Measurements from ENCODE around the gene ZNF212.

The ZNF212 gene

DNA sequence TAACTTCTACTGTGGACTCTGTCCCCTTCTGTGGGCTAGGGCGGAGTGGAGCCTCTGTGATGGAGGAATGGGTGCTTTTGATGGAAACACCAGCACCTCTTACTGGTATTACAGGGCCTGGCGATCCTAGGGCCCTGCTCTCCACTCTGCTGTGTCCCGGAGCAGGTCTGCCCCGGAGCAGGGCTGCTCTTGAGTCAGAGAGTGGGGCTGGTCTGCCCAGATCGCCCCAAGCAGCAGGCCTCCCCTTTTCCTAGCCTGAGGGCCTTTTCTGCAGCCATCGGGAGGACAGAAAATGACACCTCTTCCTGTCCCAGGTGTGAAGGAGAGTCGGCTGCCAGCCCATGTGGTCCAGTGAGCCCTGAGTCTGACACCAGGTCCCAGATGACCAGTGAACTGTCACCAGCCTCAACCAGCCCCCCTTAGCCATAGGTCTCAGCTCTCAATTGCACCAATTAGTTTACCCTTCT lies 42.7 kb upstream of the ZNF212 start:
- POLR2A ChIA-PET: no interaction called here
- peak; percentile 38 for DNase-seq (ENCODE audit: extremely low spot score)
- CTCF ChIA-PET: interaction anchor here (1.0 to 3.3 kb wide), 7 partner anchors 9 to 429 kb away, joined by 3 to 14 read pairs (median 5); partner anchors contain the start of gene ZNF398
- TF ChIP-seq, protein P1, sequence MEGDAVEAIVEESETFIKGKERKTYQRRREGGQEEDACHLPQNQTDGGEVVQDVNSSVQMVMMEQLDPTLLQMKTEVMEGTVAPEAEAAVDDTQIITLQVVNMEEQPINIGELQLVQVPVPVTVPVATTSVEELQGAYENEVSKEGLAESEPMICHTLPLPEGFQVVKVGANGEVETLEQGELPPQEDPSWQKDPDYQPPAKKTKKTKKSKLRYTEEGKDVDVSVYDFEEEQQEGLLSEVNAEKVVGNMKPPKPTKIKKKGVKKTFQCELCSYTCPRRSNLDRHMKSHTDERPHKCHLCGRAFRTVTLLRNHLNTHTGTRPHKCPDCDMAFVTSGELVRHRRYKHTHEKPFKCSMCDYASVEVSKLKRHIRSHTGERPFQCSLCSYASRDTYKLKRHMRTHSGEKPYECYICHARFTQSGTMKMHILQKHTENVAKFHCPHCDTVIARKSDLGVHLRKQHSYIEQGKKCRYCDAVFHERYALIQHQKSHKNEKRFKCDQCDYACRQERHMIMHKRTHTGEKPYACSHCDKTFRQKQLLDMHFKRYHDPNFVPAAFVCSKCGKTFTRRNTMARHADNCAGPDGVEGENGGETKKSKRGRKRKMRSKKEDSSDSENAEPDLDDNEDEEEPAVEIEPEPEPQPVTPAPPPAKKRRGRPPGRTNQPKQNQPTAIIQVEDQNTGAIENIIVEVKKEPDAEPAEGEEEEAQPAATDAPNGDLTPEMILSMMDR (IDR thresholded peaks at IDR 0.05; ENCODE audit: control extremely low read depth, extremely low read depth, low read depth, missing control alignments): no peak

DNA sequence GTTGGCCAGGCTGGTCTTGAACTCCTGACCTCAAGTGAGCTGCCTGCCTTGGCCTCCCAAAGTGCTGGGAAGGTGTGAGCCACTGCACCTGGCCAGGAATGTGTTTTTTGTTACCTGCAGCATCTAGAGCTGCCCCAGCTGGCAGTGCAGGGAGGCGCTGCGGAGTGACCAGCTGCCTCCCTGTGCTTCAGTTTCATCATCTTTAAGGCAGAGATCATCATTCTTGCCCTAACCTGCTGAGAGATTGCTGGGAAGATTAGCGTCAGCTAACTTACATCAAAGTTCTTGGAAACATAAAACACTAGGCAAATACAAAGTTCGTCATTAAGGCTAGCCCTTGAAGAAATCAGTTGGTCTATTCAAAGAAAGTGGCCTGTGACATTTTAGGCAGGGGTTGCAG lies 41.8 kb upstream of the ZNF212 start:
- TF ChIP-seq, protein P1 (IDR thresholded peaks at IDR 0.05; ENCODE audit: control extremely low read depth, extremely low read depth, low read depth, missing control alignments): no peak
- POLR2A ChIA-PET: no interaction called here
- no peak for DNase-seq (ENCODE audit: extremely low spot score)
- CTCF ChIA-PET: interaction anchor here (0.6 to 1.7 kb wide), 4 partner anchors 12 to 64 kb away, joined by 3 to 5 read pairs (median 3); partner anchors contain the start of gene ZNF398

DNA sequence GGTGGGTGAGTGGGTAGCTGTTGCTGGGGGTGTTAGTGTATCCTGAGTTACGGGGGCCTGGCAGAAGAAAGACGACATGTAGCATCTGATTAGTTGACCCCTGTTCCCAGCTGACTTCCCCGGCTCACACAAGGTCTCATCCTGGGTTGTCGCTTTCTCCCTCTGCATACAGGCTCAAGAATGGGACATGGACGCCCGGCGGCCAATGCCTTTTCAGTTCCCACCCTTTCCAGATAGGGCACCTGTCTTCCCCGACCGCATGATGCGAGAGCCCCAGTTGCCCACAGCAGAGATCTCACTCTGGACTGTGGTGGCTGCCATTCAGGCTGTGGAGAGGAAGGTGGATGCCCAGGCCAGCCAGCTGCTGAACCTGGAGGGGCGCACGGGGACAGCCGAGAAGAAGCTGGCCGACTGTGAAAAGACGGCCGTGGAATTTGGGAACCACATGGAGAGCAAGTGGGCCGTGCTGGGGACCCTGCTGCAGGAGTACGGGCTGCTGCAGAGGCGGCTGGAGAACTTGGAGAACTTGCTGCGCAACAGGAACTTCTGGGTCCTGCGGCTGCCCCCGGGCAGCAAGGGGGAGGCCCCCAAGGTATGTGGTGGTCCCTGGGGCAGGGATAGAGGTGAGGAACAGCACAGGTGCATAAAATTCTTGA lies 41.2 kb upstream of the ZNF212 start:
- no peak for DNase-seq (ENCODE audit: extremely low spot score)
- TF ChIP-seq, protein P1 (IDR thresholded peaks at IDR 0.05; ENCODE audit: control extremely low read depth, extremely low read depth, low read depth, missing control alignments): no peak
- ChIA-PET POLR2A (no interaction called here), CTCF (interaction anchor here (0.9 to 1.7 kb wide), 3 partner anchors 35 to 63 kb away, joined by 3 to 5 read pairs (median 3); partner anchors contain the start of gene ZNF398)

DNA sequence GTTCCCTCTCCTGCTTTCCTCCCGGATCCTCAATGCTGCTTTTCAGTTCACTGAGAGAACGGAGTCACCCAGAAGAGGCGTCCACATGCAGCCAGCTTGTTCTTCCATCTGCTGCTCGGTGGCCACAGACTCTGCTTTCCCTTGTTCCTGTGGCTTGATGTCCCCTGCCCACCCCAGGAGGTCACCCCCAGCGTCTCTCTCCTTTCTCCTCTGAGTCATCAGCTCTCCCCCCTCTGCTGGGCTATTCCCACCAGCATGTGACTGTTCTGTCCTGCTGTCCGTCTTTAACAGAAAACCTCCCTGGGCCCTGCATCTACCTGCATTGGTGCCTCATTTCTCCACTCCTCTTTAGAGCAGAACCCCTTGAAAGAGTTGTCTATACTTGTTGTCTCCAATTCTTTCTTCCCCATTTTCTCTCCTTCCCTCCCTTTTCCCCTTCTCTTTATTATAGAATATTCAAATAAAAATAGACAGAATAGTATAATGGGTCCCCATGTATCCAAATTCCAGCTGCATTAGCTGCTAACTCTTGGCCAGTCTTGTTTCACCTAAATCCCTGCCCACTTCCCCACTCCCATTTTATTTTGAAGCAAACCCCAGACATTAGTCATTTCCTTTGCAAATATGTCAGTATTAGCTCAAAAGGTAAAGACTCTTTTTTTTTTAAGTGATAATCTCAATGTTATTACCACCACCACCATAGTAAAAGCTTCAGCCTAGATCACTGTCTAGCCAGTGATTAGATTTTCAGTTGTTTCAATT lies 40.0 kb upstream of the ZNF212 start:
- TF ChIP-seq, protein P1 (IDR thresholded peaks at IDR 0.05; ENCODE audit: control extremely low read depth, extremely low read depth, low read depth, missing control alignments): no peak
- DNase-seq (ENCODE audit: extremely low spot score): no peak
- ChIA-PET CTCF (interaction anchor here (0.6 to 1.6 kb wide), 2 partner anchors 12 to 21 kb away, joined by 3 read pairs; no protein-coding TSS in a partner anchor), POLR2A (no interaction called here)

DNA sequence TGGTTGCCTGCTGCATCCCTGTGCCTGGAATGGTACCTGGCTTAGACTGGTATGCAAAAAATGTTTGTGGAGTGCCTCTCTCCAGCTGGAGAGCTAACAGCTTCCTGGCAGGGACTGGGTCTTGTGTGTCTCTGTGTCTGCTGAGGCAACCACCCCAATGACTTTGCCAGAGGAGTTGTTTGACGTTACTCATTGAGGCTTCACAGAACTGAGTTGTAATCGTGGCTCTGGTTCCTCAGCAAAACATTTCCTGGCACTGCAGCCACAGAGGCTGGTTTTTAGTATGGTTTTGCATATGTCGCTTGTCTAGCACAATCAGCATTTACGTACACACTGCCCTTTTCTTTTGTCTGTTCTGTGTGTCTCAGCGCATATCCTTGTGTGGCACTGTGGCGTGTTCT lies 36.6 kb upstream of the ZNF212 start:
- TF ChIP-seq, protein P1 (IDR thresholded peaks at IDR 0.05; ENCODE audit: control extremely low read depth, extremely low read depth, low read depth, missing control alignments): no peak
- CTCF ChIA-PET: interaction anchor here (1.0 kb wide), 1 partner anchor 12 kb away, joined by 3 read pairs; no protein-coding TSS in a partner anchor
- no peak for DNase-seq (ENCODE audit: extremely low spot score)
- POLR2A ChIA-PET: no interaction called here

DNA sequence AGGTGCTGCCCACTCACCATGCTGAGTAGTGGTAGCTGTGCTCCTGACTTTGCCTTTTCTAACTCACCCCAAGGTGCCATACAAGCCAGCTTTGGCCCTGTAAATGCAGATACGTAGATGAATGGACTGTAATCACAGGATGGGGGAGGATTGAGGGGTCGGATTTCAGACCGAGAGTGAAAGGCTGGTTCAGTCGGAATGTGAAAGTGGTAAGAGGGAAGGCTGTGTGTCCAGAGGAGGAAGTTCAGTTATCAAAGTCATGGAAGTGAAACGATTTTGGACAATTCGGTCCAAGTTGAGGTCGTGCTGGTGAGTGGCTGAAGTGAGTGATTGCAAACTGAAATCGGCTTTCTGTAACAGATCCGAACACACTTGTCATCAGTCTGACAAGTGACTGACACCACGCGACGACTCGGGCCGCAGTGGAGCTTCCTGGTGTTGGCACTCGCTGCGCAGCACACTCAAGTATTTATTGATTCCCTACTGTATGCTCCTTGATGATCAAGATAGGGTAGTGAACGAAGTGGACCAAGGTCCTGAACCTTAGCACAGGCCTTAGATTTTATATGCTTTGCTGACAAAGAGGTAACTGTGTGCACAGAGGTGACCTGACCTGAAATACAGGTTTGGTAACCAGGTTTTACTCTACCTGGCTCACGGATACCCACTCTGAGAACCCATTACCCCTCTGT lies 33.6 kb upstream of the ZNF212 start:
- DNase-seq (ENCODE audit: extremely low spot score): no peak
- ChIA-PET POLR2A (no interaction called here), CTCF (interaction anchor here (1.3 to 2.2 kb wide), 3 partner anchors 9 to 25 kb away, joined by 4 to 14 read pairs (median 4); partner anchors contain the start of gene ZNF282)
- TF ChIP-seq, protein P1 (IDR thresholded peaks at IDR 0.05; ENCODE audit: control extremely low read depth, extremely low read depth, low read depth, missing control alignments): no peak

Data from GM10248 (cell line).